ENCODE results near the gene DKKL1. TPM values are rescaled to one million over a fixed set of nuclear protein-coding genes. Genes with fewer than 3 reads are reported as not detected.

Gene DKKL1
- total and polyA plus RNA-seq, 2 experiments from 2014 or later: 0.76 to 2.9 TPM

- peaks cover 39% of the 10 kb centered on the region for H3K27me3 Mint-ChIP-seq (ENCODE audit: insufficient read depth, low read depth, poor library complexity)
- H2AFZ ChIP-seq: no peak overlapping the region
- peak overlapping the region; percentile 57 for H3K4me3 ChIP-seq
- peaks cover 15% of the 10 kb centered on the region for H3K4me1 ChIP-seq (ENCODE audit: insufficient read depth)
- no peak overlapping the region for H3K27ac ChIP-seq (ENCODE audit: low read depth)
- H3K27ac Mint-ChIP-seq: no peak overlapping the region; the same call in 1 of the 2 replicates
- peaks cover 10% of the 10 kb centered on the region; the same call in 1 of the 2 replicates for H3K36me3 ChIP-seq (ENCODE audit: insufficient read depth)
- TF ChIP-seq JUNB (IDR thresholded peaks at IDR 0.05; ENCODE audit: unreplicated experiment) (no peak), REST (IDR thresholded peaks at IDR 0.05; ENCODE audit: unreplicated experiment) (no peak), POLR2AphosphoS5 (IDR thresholded peaks at IDR 0.05; ENCODE audit: low read depth) (no peak), ZNF462 (CRISPR knock-in tag; IDR thresholded peaks at IDR 0.05) (no peak), STAT1 (IDR thresholded peaks at IDR 0.05; ENCODE audit: unreplicated experiment) (no peak), CTCF (conservative IDR thresholded peaks at IDR 0.05; ENCODE audit: low read depth in 2 of 2) (no peak), ZNF114 (CRISPR knock-in tag; IDR thresholded peaks at IDR 0.05) (no peak), NANOG (IDR thresholded peaks at IDR 0.05; ENCODE audit: borderline replicate concordance) (no peak), EZH2 (IDR thresholded peaks at IDR 0.05; ENCODE audit: low read depth, unreplicated experiment) (no peak), ETS1 (IDR thresholded peaks at IDR 0.05) (no peak), CREB1 (CRISPR knock-in tag; IDR thresholded peaks at IDR 0.05; ENCODE audit: low read depth) (no peak)
- H3K9me2 ChIP-seq (ENCODE audit: insufficient read depth): no peaks in the 10 kb centered on the region
- peaks cover 34% of the 10 kb centered on the region for H3K36me3 Mint-ChIP-seq (ENCODE audit: low read depth)
- no peaks in the 10 kb centered on the region; the same call in 1 of the 3 replicates for H3K9me3 Mint-ChIP-seq
- H3K79me2 ChIP-seq (replicated peaks; ENCODE audit: insufficient read depth): no peaks in the 10 kb centered on the region
- peak; percentile 11 for ATAC-seq
- peaks cover 10% of the 10 kb centered on the region; the same call in 1 of the 2 replicates for H3F3A ChIP-seq (replicated peaks; ENCODE audit: low read depth)
- peaks cover 24% of the 10 kb centered on the region for H3K4me1 Mint-ChIP-seq
- peaks cover 24% of the 10 kb centered on the region for H3K27me3 ChIP-seq (ENCODE audit: insufficient read depth)
- H3K4me2 ChIP-seq: peak overlapping the region; percentile 90
- peak; percentile 74 for DNase-seq (ENCODE audit: low spot score)
- peaks cover 8% of the 10 kb centered on the region; the same call in 1 of the 2 replicates for H4K20me1 ChIP-seq (replicated peaks; ENCODE audit: insufficient read depth)
- peak overlapping the region; percentile 73 for H3K4me3 Mint-ChIP-seq
Measured at GRCh38 chr19:49338023-49338677, 25.5 kb upstream of the DKKL1 start.

All from GM23338 (cell line).